Activated T-helper 1 cell treated with anti-CD3 and anti-CD28 coated beads, Interleukin-2, amount 50 U/mL, for 16 hours (primary cell): ENCODE results near the gene CD80.

ENCODE experiments used
- DNase-seq, 2 donors: peaks; one replicate each; pipeline ENCODE4 v3.0.0-alpha.2; 2020; ENCODE audit warnings: low read depth in 1 of 2, low spot score in 1 of 2

The CD80 gene

GRCh38 chr3:119498186-119499011 is 61.0 kb downstream of the CD80 start, which contains the start of gene TIMMDC1:
Gene TIMMDC1 (plus strand): TSS chr3:119498547. CDS start chr3:119498734, 187 bp downstream.
- peak; percentile 94 to 98 for DNase-seq

- no peak for DNase-seq
Observed at GRCh38 chr3:119497820-119498185, 61.6 kb downstream of the CD80 start.

- no peak for DNase-seq
Observed at GRCh38 chr3:119494597-119494996, 64.8 kb downstream of the CD80 start.

GRCh38 chr3:119492810-119493209 is 66.6 kb downstream of the CD80 start:
- no peak for DNase-seq

- DNase-seq = no peak
Observed at GRCh38 chr3:119492128-119492527, 67.3 kb downstream of the CD80 start.

GRCh38 chr3:119490153-119490552 is 69.3 kb downstream of the CD80 start:
- DNase-seq = no peak

- DNase-seq = no peak
Observed at GRCh38 chr3:119485563-119485962, 73.9 kb downstream of the CD80 start.

GRCh38 chr3:119483101-119483500 is 76.3 kb downstream of the CD80 start:
- no peak for DNase-seq

GRCh38 chr3:119481079-119481478 is 78.3 kb downstream of the CD80 start:
- no peak for DNase-seq
